ENCODE measurements around the gene CACNA2D3. TPM values are rescaled to one million over a fixed set of nuclear protein-coding genes. Genes with fewer than 3 reads are reported as not detected.

The CACNA2D3 gene
- polyA plus RNA-seq, 2 of the 4 experiments (the other 2 are of a cell fraction): 0.04 to 0.05 TPM

DNA sequence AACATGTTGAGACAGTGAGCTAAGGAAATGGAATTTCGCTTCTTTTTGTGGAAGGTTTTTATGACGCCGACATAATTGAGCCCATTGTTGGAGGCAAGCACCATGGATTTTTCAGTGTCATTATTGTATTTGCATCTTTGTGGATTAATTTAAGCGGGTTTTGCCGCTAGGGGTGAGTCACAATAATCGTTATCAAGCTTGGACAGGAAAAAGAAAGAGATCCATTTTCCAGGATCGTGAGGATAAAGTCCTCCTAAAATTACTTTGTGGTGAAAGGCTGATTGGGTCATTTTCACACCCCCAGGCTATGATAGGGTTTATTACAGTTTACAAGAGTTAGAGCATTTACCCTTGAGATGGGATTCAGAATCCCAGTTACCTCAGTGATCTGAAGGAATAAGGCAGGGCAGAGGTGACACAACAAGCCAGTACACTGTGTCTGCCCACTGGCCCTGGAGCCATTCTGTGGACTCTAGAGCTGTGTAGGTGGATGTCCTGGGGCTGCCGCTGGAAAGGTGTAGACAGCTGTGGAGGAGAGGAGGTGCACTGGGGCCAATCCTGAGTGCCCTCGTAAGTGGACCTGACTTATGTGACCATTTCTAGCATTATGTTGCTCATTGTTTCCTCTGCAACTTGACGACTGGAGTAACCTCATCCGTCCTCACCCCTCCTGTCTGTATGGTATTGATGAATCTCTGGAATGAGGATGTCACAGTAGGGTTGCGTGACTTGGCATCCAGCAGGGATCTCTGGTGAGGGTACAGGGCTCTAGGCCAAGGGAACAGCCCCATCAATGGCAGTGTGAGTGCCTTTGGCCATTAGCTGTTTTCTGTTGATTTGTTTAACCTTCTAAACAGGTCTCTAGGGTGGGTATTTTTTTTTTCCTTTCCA, 435.4 kb downstream of the CACNA2D3 start:
- TF ChIP-seq, protein P1, sequence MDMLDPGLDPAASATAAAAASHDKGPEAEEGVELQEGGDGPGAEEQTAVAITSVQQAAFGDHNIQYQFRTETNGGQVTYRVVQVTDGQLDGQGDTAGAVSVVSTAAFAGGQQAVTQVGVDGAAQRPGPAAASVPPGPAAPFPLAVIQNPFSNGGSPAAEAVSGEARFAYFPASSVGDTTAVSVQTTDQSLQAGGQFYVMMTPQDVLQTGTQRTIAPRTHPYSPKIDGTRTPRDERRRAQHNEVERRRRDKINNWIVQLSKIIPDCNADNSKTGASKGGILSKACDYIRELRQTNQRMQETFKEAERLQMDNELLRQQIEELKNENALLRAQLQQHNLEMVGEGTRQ (IDR thresholded peaks at IDR 0.05): no peak
- no peak for TF ChIP-seq JUNB (IDR thresholded peaks at IDR 0.05)
- no peak for TF ChIP-seq CBX2 (IDR thresholded peaks at IDR 0.05; ENCODE audit: borderline replicate concordance, low read depth)
- no peak for TF ChIP-seq HOXB13 (CRISPR knock-in tag; IDR thresholded peaks at IDR 0.05; ENCODE audit: low read depth)
- no peak for TF ChIP-seq CHD2 (IDR thresholded peaks at IDR 0.05; ENCODE audit: low read length, partially characterized antibody)
- no peak for TF ChIP-seq BCL3 (IDR thresholded peaks at IDR 0.05)
- TF ChIP-seq EHF (CRISPR knock-in tag; IDR thresholded peaks at IDR 0.05): no peak
- no peak for TF ChIP-seq ZSCAN20 (CRISPR knock-in tag; IDR thresholded peaks at IDR 0.05)
- no peak for TF ChIP-seq FOSB (CRISPR knock-in tag; IDR thresholded peaks at IDR 0.05)
- TF ChIP-seq KDM5A (IDR thresholded peaks at IDR 0.05): no peak
- no peak for TF ChIP-seq ELK1 (IDR thresholded peaks at IDR 0.05; ENCODE audit: low read depth, low read length)
- no peak for TF ChIP-seq KDM1A (IDR thresholded peaks at IDR 0.05; ENCODE audit: low read depth)
- no peak for TF ChIP-seq EP300 (IDR thresholded peaks at IDR 0.05)
- no peak for TF ChIP-seq RARB (CRISPR knock-in tag; IDR thresholded peaks at IDR 0.05)
- TF ChIP-seq TFCP2L1 (CRISPR knock-in tag; IDR thresholded peaks at IDR 0.05): no peak
- H3K4me3 ChIP-seq: no peak overlapping the region
- no peak for FAIRE-seq
- H3K9me3 ChIP-seq: no peaks in the 10 kb centered on the region
- H3K4me2 ChIP-seq: no peak overlapping the region
- ChIA-PET POLR2A (no interaction called here), CTCF (no interaction called here)
- H3K27ac ChIP-seq: no peak overlapping the region
- no peaks in the 10 kb centered on the region for H3K4me1 ChIP-seq
- DNase-seq (ENCODE audit: low read depth in 1 of 2, low spot score in 1 of 2): no peak
- ATAC-seq: no peak
- WGBS (ENCODE audit: missing lambda C conversion rate): 31% methylated on average over 12 of the region's 12 CpGs

GRCh38 chr3:54563501-54564200, 441.3 kb downstream of the CACNA2D3 start:
- ChIA-PET POLR2A (no interaction called here), CTCF (no interaction called here)
- no peak overlapping the region for H3K4me2 ChIP-seq
- 51% methylated on average over 12 of the region's 12 CpGs for WGBS (ENCODE audit: missing lambda C conversion rate)
- ATAC-seq (no peak), FAIRE-seq (no peak), DNase-seq (ENCODE audit: low read depth in 1 of 2, low spot score in 1 of 2) (no peak)
- no peak overlapping the region for H3K4me3 ChIP-seq
- no peaks in the 10 kb centered on the region for H3K9me3 ChIP-seq
- H3K27ac ChIP-seq: no peak overlapping the region
- H3K4me1 ChIP-seq: no peaks in the 10 kb centered on the region
- TF ChIP-seq SREBF2 (IDR thresholded peaks at IDR 0.05): no peak
- no peak for TF ChIP-seq RAD21 (conservative IDR thresholded peaks at IDR 0.05 in 1 of 2, IDR thresholded peaks at IDR 0.05 in 1 of 2)
- TF ChIP-seq CBX8 (IDR thresholded peaks at IDR 0.05): no peak
- no peak for TF ChIP-seq FOSB (CRISPR knock-in tag; IDR thresholded peaks at IDR 0.05)
- TF ChIP-seq ZNF302 (CRISPR knock-in tag; IDR thresholded peaks at IDR 0.05): no peak
- no peak for TF ChIP-seq POLR2AphosphoS2 (conservative IDR thresholded peaks at IDR 0.05; ENCODE audit: low read length)
- no peak for TF ChIP-seq ZFP36 (IDR thresholded peaks at IDR 0.05; ENCODE audit: borderline replicate concordance, partially characterized antibody)
- no peak for TF ChIP-seq EHMT2 (IDR thresholded peaks at IDR 0.05; ENCODE audit: low read depth)
- no peak for TF ChIP-seq FOXS1 (CRISPR knock-in tag; IDR thresholded peaks at IDR 0.05)
- no peak for TF ChIP-seq PBX3 (IDR thresholded peaks at IDR 0.05)
- no peak for TF ChIP-seq CHD2 (IDR thresholded peaks at IDR 0.05; ENCODE audit: low read length, partially characterized antibody)
- no peak for TF ChIP-seq E2F6 (IDR thresholded peaks at IDR 0.05; ENCODE audit: borderline replicate concordance, low read depth)
- no peak for TF ChIP-seq NFE2L2 (conservative IDR thresholded peaks at IDR 0.05; ENCODE audit: low read length)
- no peak for TF ChIP-seq KDM1A (IDR thresholded peaks at IDR 0.05; ENCODE audit: low read depth)

All from A549 (cell line).